ENCODE results near the gene DCDC2C.

DCDC2C gene, protein sequence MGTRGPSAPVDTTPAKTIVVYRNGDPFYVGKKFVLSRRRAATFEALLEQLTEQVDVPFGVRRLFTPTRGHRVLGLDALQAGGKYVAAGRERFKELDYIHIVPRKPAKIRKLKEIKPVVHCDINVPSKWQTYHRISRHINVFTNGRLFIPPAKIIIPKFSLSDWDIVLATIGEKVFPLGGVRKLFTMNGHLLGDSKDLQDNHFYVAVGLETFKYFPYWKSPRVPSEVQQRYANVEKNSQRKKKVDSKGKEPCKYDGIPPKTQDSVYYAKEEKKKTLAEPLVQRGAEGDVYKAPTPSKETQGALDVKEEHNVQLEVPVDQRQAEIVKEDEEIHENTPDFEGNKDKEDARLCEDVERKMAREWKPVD

DNA sequence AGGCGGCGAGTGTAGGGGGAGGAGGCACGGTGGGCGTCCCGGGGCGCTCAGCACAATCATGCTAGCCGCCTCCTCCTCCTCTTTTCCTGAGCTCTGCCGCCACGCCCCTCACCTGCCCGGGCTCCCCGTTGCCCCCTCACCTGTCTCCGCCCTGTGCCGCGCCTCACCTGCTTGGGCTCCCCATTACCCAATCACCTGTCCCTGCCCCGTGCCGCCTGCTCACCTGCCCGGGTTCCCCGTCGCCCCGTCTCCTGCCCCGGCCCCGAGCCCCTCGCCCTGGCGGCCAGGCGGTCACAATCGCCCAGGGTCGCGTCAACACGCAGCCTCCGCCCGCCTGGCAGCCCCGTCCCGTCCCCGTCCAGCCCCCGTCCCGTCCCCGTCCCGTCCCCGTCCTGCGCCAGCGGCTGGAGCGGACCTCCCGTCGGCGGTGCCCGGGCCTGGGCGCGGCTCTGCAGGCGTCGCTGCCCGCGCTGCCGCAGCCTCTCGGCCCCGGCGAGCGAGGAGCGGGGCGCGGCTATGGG, at the start of gene DCDC2C:
TSS of gene DCDC2C (plus strand) at position 340 of the 521 bp plus-strand sequence. CDS start at position 517, 177 bp downstream.
- TF ChIP-seq, protein P1, sequence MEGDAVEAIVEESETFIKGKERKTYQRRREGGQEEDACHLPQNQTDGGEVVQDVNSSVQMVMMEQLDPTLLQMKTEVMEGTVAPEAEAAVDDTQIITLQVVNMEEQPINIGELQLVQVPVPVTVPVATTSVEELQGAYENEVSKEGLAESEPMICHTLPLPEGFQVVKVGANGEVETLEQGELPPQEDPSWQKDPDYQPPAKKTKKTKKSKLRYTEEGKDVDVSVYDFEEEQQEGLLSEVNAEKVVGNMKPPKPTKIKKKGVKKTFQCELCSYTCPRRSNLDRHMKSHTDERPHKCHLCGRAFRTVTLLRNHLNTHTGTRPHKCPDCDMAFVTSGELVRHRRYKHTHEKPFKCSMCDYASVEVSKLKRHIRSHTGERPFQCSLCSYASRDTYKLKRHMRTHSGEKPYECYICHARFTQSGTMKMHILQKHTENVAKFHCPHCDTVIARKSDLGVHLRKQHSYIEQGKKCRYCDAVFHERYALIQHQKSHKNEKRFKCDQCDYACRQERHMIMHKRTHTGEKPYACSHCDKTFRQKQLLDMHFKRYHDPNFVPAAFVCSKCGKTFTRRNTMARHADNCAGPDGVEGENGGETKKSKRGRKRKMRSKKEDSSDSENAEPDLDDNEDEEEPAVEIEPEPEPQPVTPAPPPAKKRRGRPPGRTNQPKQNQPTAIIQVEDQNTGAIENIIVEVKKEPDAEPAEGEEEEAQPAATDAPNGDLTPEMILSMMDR (IDR thresholded peaks at IDR 0.05; ENCODE audit: low read length, missing control alignments) = no peak
- no peak for DNase-seq (ENCODE audit: low read depth)
- no peak within 1 kb of the TSS for H3K4me3 ChIP-seq (replicated peaks; ENCODE audit: low read depth, low read length)

DNA sequence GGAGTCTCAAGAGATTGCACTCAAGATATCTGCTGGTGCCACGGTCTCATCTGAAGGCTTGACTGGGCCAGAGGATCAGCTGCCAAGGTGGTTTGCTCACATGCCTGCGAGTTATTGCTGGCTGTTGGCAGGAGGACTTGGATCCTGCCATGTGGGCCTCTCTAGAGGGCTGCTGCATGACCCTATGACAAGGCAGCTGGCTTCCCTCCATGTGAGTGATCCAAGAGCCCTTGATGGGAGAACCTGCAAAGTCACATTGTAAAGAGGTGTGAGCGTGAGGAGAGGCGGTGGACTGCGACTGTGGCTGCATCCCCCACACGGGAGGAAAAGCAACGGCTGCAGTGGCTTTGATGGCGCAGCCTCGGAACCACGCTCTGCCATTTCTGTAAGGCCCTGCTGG, 49.4 kb upstream of the DCDC2C start:
- no peak for DNase-seq (ENCODE audit: low read depth)
- TF ChIP-seq, protein P1 (IDR thresholded peaks at IDR 0.05; ENCODE audit: low read length, missing control alignments) = no peak
- no peak overlapping the region for H3K4me3 ChIP-seq (replicated peaks; ENCODE audit: low read depth, low read length)

DNA sequence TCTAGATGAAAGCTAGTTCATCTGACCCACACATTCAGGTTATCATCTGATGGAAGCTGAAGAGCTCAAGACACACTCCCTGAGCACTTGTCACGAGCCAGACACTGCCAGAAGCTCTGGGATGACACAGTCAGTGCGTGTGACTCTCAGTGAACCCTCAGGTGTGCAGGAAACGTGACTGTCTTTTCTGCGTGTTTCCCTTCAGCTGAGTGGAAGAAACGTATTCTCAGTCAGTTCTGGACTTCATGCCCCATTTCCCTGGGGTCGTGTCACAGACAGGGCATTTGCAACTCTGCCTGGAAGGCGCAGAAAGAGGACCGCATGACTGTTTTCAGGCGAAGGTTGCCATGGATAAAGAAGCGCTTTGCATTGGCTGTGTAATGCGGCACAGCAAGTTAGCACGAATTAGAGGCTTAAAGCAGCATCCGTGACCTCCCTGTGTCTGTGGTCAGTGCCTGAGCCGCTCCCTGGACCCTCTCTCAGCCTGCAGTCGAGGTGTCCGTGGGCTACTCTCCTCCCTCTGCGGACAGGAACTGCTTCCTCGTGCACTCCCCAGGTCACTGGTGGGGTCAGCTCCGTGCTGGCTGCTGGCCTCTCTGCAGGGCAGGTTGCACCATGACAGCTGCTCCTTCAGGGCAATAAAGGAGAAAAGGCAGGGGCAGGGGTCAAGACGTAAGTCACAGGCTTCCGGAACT, 48.7 kb upstream of the DCDC2C start:
- DNase-seq (ENCODE audit: low read depth) = no peak
- TF ChIP-seq, protein P1 (IDR thresholded peaks at IDR 0.05; ENCODE audit: low read length, missing control alignments) = no peak
- no peak overlapping the region for H3K4me3 ChIP-seq (replicated peaks; ENCODE audit: low read depth, low read length)

DNA sequence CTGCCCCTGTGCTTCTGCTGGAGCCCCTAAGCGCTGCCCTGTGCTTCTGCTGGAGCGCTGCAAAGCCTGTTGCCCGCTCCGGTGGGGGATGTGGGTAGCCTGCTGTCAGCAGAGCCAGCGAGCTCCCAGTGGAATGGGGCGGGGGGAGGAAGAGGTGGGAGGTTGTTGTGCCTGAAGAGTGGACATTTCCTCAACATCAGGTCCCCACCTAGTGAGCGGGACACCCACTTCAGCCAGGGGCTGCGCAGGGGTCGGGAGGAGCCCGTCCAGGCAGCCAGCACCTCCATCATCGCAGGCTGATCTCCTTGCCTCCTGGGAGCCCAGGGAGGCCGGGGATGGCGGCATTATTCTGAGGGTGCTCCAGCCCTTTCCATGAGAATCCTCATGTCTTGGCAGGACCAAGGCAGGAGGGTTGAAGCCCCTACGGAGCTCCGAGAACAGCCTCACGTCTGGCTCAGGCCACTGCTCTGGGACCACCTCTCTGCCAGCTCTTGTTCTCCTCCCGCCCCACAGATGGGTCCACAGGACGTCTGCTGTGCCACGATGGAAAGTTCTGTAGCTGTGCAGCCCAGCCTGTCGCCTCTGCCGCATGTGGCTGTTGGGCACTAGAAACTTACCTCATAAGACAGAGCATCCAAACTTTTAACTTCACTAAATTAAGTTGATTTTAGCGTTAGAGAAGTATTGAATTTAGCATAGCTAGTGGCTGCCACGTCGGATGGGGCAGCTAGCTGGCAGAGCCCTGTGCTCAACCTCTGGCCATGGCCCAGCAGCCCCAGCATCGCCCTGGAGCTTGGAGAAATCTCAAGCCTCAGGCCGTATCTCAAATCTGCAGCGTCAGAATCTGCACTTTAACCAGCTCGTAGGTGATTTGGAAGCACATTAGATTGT, 47.3 kb upstream of the DCDC2C start:
- DNase-seq (ENCODE audit: low read depth) = no peak
- TF ChIP-seq, protein P1 (IDR thresholded peaks at IDR 0.05; ENCODE audit: low read length, missing control alignments) = no peak
- H3K4me3 ChIP-seq (replicated peaks; ENCODE audit: low read depth, low read length) = no peak overlapping the region

DNA sequence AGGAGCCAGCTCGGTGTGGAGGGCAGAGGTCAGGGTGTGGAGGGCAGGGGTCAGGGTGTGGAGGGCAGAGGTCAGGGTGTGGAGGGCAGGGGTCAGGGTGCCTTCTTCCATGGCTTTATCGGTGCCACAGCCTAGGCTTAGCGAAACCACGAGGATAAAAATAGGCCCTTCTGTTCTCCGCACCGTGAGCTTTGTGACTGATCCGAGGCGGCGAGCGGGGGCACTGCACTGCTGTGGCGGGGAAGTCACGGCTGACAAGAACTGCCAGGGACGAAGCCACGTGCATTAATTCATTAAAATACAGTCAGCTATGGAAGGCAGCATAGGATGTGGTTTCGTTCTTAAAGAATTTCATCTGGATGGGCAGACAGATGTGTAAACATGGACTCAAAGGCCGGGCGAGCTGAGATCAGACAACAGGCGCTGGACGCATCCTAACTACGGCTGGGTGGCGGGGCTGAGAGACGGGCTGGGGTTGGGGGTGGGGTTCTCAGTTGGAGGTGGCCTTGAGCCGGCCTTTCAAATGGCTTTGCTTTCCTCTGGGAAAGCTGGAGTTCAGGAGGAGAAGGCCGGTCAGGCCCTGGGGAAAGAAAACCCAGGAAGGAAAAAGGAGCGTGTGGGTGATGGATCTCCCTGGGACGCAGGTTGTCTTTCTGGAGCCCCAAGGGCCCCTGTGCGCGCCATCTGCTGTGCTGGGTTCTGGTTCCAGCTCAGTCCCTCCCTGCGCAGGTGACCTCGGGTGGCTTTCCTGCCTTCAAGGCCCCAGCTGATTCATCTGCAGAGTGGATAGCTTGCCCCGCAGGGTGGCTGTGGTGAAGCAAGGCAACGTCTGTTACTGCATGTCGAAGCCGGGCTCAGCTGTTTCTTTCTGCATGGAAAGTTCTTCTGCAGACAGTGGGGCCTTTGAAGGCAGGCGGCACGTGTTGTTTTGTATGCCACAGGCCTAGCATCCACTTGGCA, 46.3 kb upstream of the DCDC2C start:
- TF ChIP-seq, protein P1 (IDR thresholded peaks at IDR 0.05; ENCODE audit: low read length, missing control alignments) = no peak
- no peak overlapping the region for H3K4me3 ChIP-seq (replicated peaks; ENCODE audit: low read depth, low read length)
- DNase-seq (ENCODE audit: low read depth) = no peak
